ENCODE results near the gene EXOSC6.
A peak's percentile ranks its signal among the peaks of the same experiment; 100 is the strongest.
"Not testable (repeated sequence)": the region's sequence is repeated elsewhere in the genome, so short reads cannot be mapped to it uniquely, and the experiment has no call there.

EXOSC6 gene

GRCh38 chr16:70249697-70250096 is 2.0 kb downstream of the EXOSC6 start:
- not testable (repeated sequence) for DNase-seq; H3K27ac Mint-ChIP-seq; ATAC-seq (replicated peaks); H3K9me3 Mint-ChIP-seq; H3K27me3 Mint-ChIP-seq
- peaks cover 20 to 25% of the 10 kb centered on the region in 2 donors for H3K36me3 Mint-ChIP-seq
- H3K4me1 Mint-ChIP-seq, result peaks cover 10 to 29% of the 10 kb centered on the region in 2 donors
- peak overlapping the region; percentile 62 to 71 for H3K4me3 Mint-ChIP-seq

DNA sequence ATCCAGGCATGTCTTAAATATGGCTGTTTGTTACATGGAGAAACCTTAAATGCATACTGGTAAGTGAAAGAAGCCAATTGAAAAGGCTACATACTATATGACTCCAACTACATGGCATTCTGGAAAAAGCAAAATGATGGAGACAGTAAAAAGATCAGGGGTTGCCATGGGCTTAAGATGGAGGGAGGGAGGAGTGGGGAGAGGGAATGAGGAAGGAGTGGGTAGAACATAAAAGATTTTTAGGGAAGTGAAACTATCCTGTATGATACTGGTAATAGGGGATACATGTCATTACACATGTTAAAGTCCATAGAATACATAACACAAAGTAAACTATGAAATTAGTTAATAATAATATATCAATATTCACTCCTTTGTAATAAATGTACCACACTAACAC is 13.0 kb downstream of the EXOSC6 start:
- not testable (repeated sequence) for H3K9me3 Mint-ChIP-seq; H3K4me3 Mint-ChIP-seq; H3K27ac Mint-ChIP-seq; ATAC-seq (replicated peaks); H3K27me3 Mint-ChIP-seq; DNase-seq
- Mint-ChIP-seq H3K4me1 (peaks cover 3 to 14% of the 10 kb centered on the region in 2 donors), H3K36me3 (peaks cover 12 to 18% of the 10 kb centered on the region in 2 donors)

DNA sequence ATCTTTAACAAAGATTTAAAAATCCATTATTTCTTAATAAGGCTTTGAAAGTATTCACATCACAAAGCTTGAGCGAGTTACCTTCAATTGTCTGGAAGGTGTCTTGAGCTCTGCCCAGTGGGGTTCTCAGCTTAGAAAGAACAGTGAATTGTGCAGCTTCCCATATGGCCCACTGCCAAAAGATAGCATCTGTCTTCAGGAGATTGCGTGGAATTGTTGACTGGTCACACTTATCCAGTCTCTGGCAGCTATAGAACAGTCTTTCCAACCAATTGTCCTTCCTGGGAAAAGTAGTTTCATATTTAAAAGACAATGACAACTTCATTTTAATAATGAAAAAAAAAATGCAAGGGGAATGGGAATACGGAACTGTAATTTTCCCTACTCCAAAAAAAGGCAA is 19.9 kb downstream of the EXOSC6 start:
- not testable (repeated sequence) for ATAC-seq (replicated peaks)

GRCh38 chr16:70226024-70226423 is 25.7 kb downstream of the EXOSC6 start:
- not testable (repeated sequence) for DNase-seq; H3K27ac Mint-ChIP-seq; H3K4me1 Mint-ChIP-seq; H3K27me3 Mint-ChIP-seq; ATAC-seq (replicated peaks); H3K9me3 Mint-ChIP-seq; H3K4me3 Mint-ChIP-seq
- H3K36me3 Mint-ChIP-seq, result peaks cover 21 to 22% of the 10 kb centered on the region in 2 donors

More for the DNA sequence above, 19.9 kb downstream of the EXOSC6 start:
- not testable (repeated sequence) for H3K4me3 Mint-ChIP-seq, H3K27ac Mint-ChIP-seq, H3K4me1 Mint-ChIP-seq, H3K27me3 Mint-ChIP-seq, H3K9me3 Mint-ChIP-seq, DNase-seq, H3K36me3 Mint-ChIP-seq

- not testable (repeated sequence) for H3K4me1 Mint-ChIP-seq; H3K9me3 Mint-ChIP-seq; DNase-seq; H3K4me3 Mint-ChIP-seq; ATAC-seq (replicated peaks); H3K27me3 Mint-ChIP-seq
- peaks cover 21 to 23% of the 10 kb centered on the region in 2 donors for H3K36me3 Mint-ChIP-seq
- peak overlapping the region; percentile 79 for H3K27ac Mint-ChIP-seq
Measured at GRCh38 chr16:70225430-70225829, 26.3 kb downstream of the EXOSC6 start.

DNA sequence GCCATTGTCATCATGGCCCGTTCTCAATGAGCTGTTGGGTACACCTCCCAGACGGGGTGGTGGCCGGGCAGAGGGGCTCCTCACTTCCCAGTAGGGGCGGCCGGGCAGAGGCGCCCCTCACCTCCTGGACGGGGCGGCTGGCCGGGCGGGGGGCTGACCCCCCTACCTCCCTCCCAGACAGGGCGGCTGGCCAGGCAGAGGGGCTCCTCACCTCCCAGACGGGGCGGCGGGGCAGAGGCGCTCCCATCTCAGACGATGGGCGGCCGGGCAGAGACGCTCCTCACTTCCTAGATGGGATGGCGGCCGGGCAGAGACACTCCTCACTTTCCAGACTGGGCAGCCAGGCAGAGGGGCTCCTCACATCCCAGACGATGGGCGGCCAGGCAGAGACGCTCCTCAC is 27.1 kb downstream of the EXOSC6 start:
- H3K36me3 Mint-ChIP-seq, result peaks cover 21 to 23% of the 10 kb centered on the region in 2 donors
- not testable (repeated sequence) for H3K4me1 Mint-ChIP-seq; DNase-seq; H3K27ac Mint-ChIP-seq; H3K4me3 Mint-ChIP-seq; H3K27me3 Mint-ChIP-seq; H3K9me3 Mint-ChIP-seq; ATAC-seq (replicated peaks)

GRCh38 chr16:70223971-70224513 is 27.7 kb downstream of the EXOSC6 start:
- H3K9me3 Mint-ChIP-seq; DNase-seq; H3K4me1 Mint-ChIP-seq; H3K4me3 Mint-ChIP-seq; ATAC-seq (replicated peaks); H3K27ac Mint-ChIP-seq; H3K27me3 Mint-ChIP-seq: not testable (repeated sequence)
- peaks cover 21 to 26% of the 10 kb centered on the region in 2 donors for H3K36me3 Mint-ChIP-seq

GRCh38 chr16:70223216-70223615 is 28.5 kb downstream of the EXOSC6 start:
- not testable (repeated sequence) for H3K27ac Mint-ChIP-seq; H3K27me3 Mint-ChIP-seq; H3K9me3 Mint-ChIP-seq; ATAC-seq (replicated peaks); DNase-seq; H3K4me1 Mint-ChIP-seq; H3K4me3 Mint-ChIP-seq
- H3K36me3 Mint-ChIP-seq, result peaks cover 23 to 31% of the 10 kb centered on the region in 2 donors

GRCh38 chr16:70222574-70222973 is 29.2 kb downstream of the EXOSC6 start:
- H3K9me3 Mint-ChIP-seq; H3K4me3 Mint-ChIP-seq; H3K4me1 Mint-ChIP-seq; DNase-seq; H3K27me3 Mint-ChIP-seq; ATAC-seq (replicated peaks); H3K27ac Mint-ChIP-seq: not testable (repeated sequence)
- peaks cover 27 to 35% of the 10 kb centered on the region in 2 donors for H3K36me3 Mint-ChIP-seq

GRCh38 chr16:70218586-70218985 is 33.2 kb downstream of the EXOSC6 start:
- not testable (repeated sequence) for DNase-seq; H3K4me3 Mint-ChIP-seq; ATAC-seq (replicated peaks); H3K9me3 Mint-ChIP-seq; H3K4me1 Mint-ChIP-seq; H3K27me3 Mint-ChIP-seq; H3K27ac Mint-ChIP-seq
- peaks cover 31 to 36% of the 10 kb centered on the region in 2 donors for H3K36me3 Mint-ChIP-seq

DNA sequence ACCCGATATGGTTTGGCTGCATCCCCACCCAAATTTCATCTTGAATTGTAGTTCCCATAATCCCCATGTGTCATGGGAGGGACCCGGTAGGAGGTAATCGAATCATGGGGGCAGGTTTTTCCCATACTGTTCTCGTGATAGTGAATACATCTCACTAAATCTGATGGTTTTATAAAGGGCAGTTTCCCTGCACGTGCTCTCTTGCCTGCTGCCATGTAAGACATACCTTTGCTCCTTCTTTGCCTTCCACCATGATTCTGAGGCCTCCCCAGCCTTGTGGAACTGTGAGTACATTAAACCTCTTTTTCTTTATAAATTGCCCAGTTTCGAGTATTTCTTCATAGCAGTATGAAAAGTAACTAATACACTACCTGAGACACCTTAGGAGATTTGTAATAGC is 45.4 kb downstream of the EXOSC6 start:
- not testable (repeated sequence) for H3K27me3 Mint-ChIP-seq; H3K9me3 Mint-ChIP-seq; H3K4me3 Mint-ChIP-seq; H3K27ac Mint-ChIP-seq; H3K4me1 Mint-ChIP-seq; DNase-seq; ATAC-seq (replicated peaks)
- H3K36me3 Mint-ChIP-seq, result peaks cover 21 to 31% of the 10 kb centered on the region in 2 donors

GRCh38 chr16:70204668-70205405 is 46.9 kb downstream of the EXOSC6 start:
- ATAC-seq (replicated peaks); H3K27ac Mint-ChIP-seq; H3K27me3 Mint-ChIP-seq; H3K9me3 Mint-ChIP-seq; H3K4me3 Mint-ChIP-seq; H3K4me1 Mint-ChIP-seq; DNase-seq: not testable (repeated sequence)
- peaks cover 15 to 26% of the 10 kb centered on the region in 2 donors for H3K36me3 Mint-ChIP-seq

- H3K4me1 Mint-ChIP-seq; H3K9me3 Mint-ChIP-seq; H3K27ac Mint-ChIP-seq; H3K27me3 Mint-ChIP-seq; DNase-seq; H3K4me3 Mint-ChIP-seq; ATAC-seq (replicated peaks): not testable (repeated sequence)
- peaks cover 13 to 22% of the 10 kb centered on the region in 2 donors for H3K36me3 Mint-ChIP-seq
Measured at GRCh38 chr16:70204010-70204409, 47.7 kb downstream of the EXOSC6 start.

GRCh38 chr16:70203508-70203907 is 48.2 kb downstream of the EXOSC6 start:
- H3K27ac Mint-ChIP-seq, result not testable (repeated sequence)

GRCh38 chr16:70200063-70200462 is 51.7 kb downstream of the EXOSC6 start:
- not testable (repeated sequence) for H3K27me3 Mint-ChIP-seq; ATAC-seq (replicated peaks); H3K36me3 Mint-ChIP-seq; H3K27ac Mint-ChIP-seq; H3K4me1 Mint-ChIP-seq; H3K9me3 Mint-ChIP-seq; H3K4me3 Mint-ChIP-seq; DNase-seq

More at GRCh38 chr16:70203508-70203907, 48.2 kb downstream of the EXOSC6 start:
- not testable (repeated sequence) for H3K4me1 Mint-ChIP-seq; ATAC-seq (replicated peaks); H3K4me3 Mint-ChIP-seq; DNase-seq; H3K27me3 Mint-ChIP-seq; H3K9me3 Mint-ChIP-seq
- H3K36me3 Mint-ChIP-seq, result peaks cover 13 to 22% of the 10 kb centered on the region in 2 donors
